ENCODE measurements around the gene TM4SF20. TPM values are rescaled to one million over a fixed set of nuclear protein-coding genes. Genes with fewer than 3 reads are reported as not detected.
"Not testable (repeated sequence)": the region's sequence is repeated elsewhere in the genome, so short reads cannot be mapped to it uniquely, and the experiment has no call there.

The TM4SF20 gene
- total RNA-seq, 6 experiments from 2014 or later: not detected

GRCh38 chr2:227389661-227390060 is 10.6 kb upstream of the TM4SF20 start:
- no peaks in the 10 kb centered on the region for H3K27me3 ChIP-seq
- H3K9me3 ChIP-seq: no peaks in the 10 kb centered on the region
- intact Hi-C loops (cut with DNase I): no loop called here
- WGBS (ENCODE audit: insufficient coverage, low coverage, low lambda C conversion rate, missing lambda C conversion rate): 88% methylated on average over 7 of the region's 7 CpGs
- H3K4me3 ChIP-seq: no peak overlapping the region
- DNase-seq (no peak), ATAC-seq (no peak)
- H3K27ac ChIP-seq: no peak overlapping the region
- no peaks in the 10 kb centered on the region for H3K36me3 ChIP-seq
- TF ChIP-seq POLR2A (IDR thresholded peaks at IDR 0.05) (no peak), CTCF (IDR thresholded peaks at IDR 0.05) (no peak)
- H3K4me1 ChIP-seq: no peaks in the 10 kb centered on the region

GRCh38 chr2:227389231-227389630 is 10.1 kb upstream of the TM4SF20 start:
- intact Hi-C loops (cut with DNase I): no loop called here
- ATAC-seq (no peak), DNase-seq (no peak)
- no peaks in the 10 kb centered on the region for H3K36me3 ChIP-seq
- 74% methylated on average over 3 of the region's 3 CpGs for WGBS (ENCODE audit: insufficient coverage, low coverage, low lambda C conversion rate, missing lambda C conversion rate)
- H3K4me3 ChIP-seq: no peak overlapping the region
- no peak overlapping the region for H3K27ac ChIP-seq
- no peak for TF ChIP-seq CTCF (IDR thresholded peaks at IDR 0.05)
- TF ChIP-seq POLR2A (IDR thresholded peaks at IDR 0.05): no peak
- H3K27me3 ChIP-seq: no peaks in the 10 kb centered on the region
- no peaks in the 10 kb centered on the region for H3K9me3 ChIP-seq
- H3K4me1 ChIP-seq: no peaks in the 10 kb centered on the region

- Histone ChIP-seq H3K4me3 (no peak overlapping the region), H3K9me3 (no peaks in the 10 kb centered on the region), H3K27ac (no peak overlapping the region), H3K27me3 (no peaks in the 10 kb centered on the region), H3K36me3 (no peaks in the 10 kb centered on the region), H3K4me1 (peaks cover 0 to under 1% (median 0%) of the 10 kb centered on the region in 4 donors)
- TF ChIP-seq CTCF (IDR thresholded peaks at IDR 0.05): no peak
- TF ChIP-seq POLR2A (IDR thresholded peaks at IDR 0.05): no peak
- intact Hi-C loops (cut with DNase I): no loop called here
- DNase-seq (no peak), ATAC-seq (no peak)
- 68% methylated on average over 7 of the region's 7 CpGs for WGBS (ENCODE audit: insufficient coverage, low coverage, low lambda C conversion rate, missing lambda C conversion rate)
These were observed 9.5 kb upstream of the TM4SF20 start for GRCh38 chr2:227388537-227389011.

- H3K36me3 ChIP-seq; H3K4me1 ChIP-seq; DNase-seq; ATAC-seq; H3K9me3 ChIP-seq; intact Hi-C loops (cut with DNase I); H3K4me3 ChIP-seq; H3K27me3 ChIP-seq; H3K27ac ChIP-seq: not testable (repeated sequence)
- no CpG with 5 or more reads among the region's 7 CpGs for WGBS (ENCODE audit: insufficient coverage, low coverage, low lambda C conversion rate, missing lambda C conversion rate)
These were observed 8.5 kb upstream of the TM4SF20 start, which contains the start of gene SCYGR1 for GRCh38 chr2:227387583-227387982. Gene SCYGR1, minus strand, starts transcription at chr2:227387949. Its CDS starts 0 bp downstream, at chr2:227387949.

GRCh38 chr2:227386630-227387029 is 7.5 kb upstream of the TM4SF20 start:
- DNase-seq (no peak), ATAC-seq (no peak)
- TF ChIP-seq POLR2A (IDR thresholded peaks at IDR 0.05): no peak
- TF ChIP-seq CTCF (IDR thresholded peaks at IDR 0.05): no peak
- H3K27ac ChIP-seq: no peak overlapping the region
- no peaks in the 10 kb centered on the region for H3K27me3 ChIP-seq
- no peak overlapping the region for H3K4me3 ChIP-seq
- intact Hi-C loops (cut with DNase I): no loop called here
- H3K9me3 ChIP-seq: no peaks in the 10 kb centered on the region
- H3K4me1 ChIP-seq: peaks cover 0 to 2% (median 0%) of the 10 kb centered on the region in 4 donors
- H3K36me3 ChIP-seq: no peaks in the 10 kb centered on the region
- 67% methylated on average over 6 of the region's 6 CpGs for WGBS (ENCODE audit: insufficient coverage, low coverage, low lambda C conversion rate, missing lambda C conversion rate)
